HepG2 (cell line): ENCODE results near the gene TPM2. TPM values are rescaled to one million over a fixed set of nuclear protein-coding genes. Genes with fewer than 3 reads are reported as not detected.

ENCODE experiments used
- FOSL1 ChIP-seq: sonication (generic); formaldehyde crosslinking; IDR thresholded peaks from 2 replicates; pipeline ENCODE4 v1.9.0; 2021; ENCODE audit warnings: missing genetic modification reagents, borderline replicate concordance
- FOXA3 ChIP-seq: IDR thresholded peaks from 2 replicates; pipeline ENCODE4 v1.6.1; 2016; ENCODE audit warnings: missing genetic modification reagents, missing compliant biosample characterization
- FOXC1 ChIP-seq: sonication (generic); formaldehyde crosslinking; IDR thresholded peaks from 2 replicates; pipeline ENCODE4 v1.8.0; 2022; ENCODE audit warnings: mild to moderate bottlenecking, missing genetic modification reagents, borderline replicate concordance
- IRX3 ChIP-seq: sonication (generic); formaldehyde crosslinking; IDR thresholded peaks from 2 replicates; pipeline ENCODE4 v1.8.1; 2023; ENCODE audit warnings: mild to moderate bottlenecking, low read depth, missing genetic modification reagents, borderline replicate concordance
- PRDM15 ChIP-seq: sonication (generic); formaldehyde crosslinking; IDR thresholded peaks from 2 replicates; pipeline ENCODE4 v1.4.0; 2020; ENCODE audit warnings: missing genetic modification reagents
- RXRA ChIP-seq: sonication (generic); formaldehyde crosslinking; IDR thresholded peaks from 2 replicates; pipeline ENCODE4 v1.5.1; 2020; ENCODE audit warnings: missing genetic modification reagents
- SRSF4 ChIP-seq: fragments of 200-400 bp; formaldehyde crosslinking; IDR thresholded peaks from one replicate; pipeline ENCODE4 v1.6.1; 2018; ENCODE audit warnings: mild to moderate bottlenecking, low read depth, low read length, moderate library complexity; ENCODE audit not compliant: poor library complexity, severe bottlenecking
- TFAP4 ChIP-seq: sonication (generic); IDR thresholded peaks from 2 replicates; pipeline ENCODE4 v1.6.1; 2016; ENCODE audit warnings: low read depth, borderline replicate concordance
- TFE3 ChIP-seq: IDR thresholded peaks from 2 replicates; pipeline ENCODE4 v1.6.1; 2016
- polyA plus RNA-seq, 8 experiments: library from polyadenylated mRNA; depleted of rRNA in 3 of 8; stranded (reverse) in 7 of 8; unstranded in 1 of 8; fragments of >200 nt; fragmentation: Illumina TruSeq in 4 of 8; extraction: Trizol in 4 of 8; gene quantifications; 2 replicates each; pipeline versions ENCODE4 v1.2.1 to v1.2.3, GENCODE V29; 2011 to 2016; ENCODE audit warnings: low read depth in 4 of 8, missing spikeins in 1 of 8, mixed read lengths in 1 of 8; ENCODE audit not compliant: insufficient read depth in 1 of 8
- total RNA-seq, 5 experiments: library from RNA; depleted of rRNA; stranded (reverse); fragments of >200 nt; fragmentation: Illumina TruSeq; extraction: Trizol; gene quantifications; 2 replicates each; pipeline ENCODE4 v1.2.3, GENCODE V29; 2016; ENCODE audit warnings: low read depth in 1 of 5
- TF ChIP-seq, protein P1 (sequence below): sonication (generic); formaldehyde crosslinking; IDR thresholded peaks from 2 replicates; pipeline ENCODE4 v1.5.0; 2020; ENCODE audit warnings: mild to moderate bottlenecking, missing genetic modification reagents
- TF ChIP-seq, protein P2 (sequence below): IDR thresholded peaks from 2 replicates; pipeline ENCODE4 v1.4.0; 2020; ENCODE audit warnings: mild to moderate bottlenecking, missing genetic modification reagents

The TPM2 gene
- total and polyA plus RNA-seq, 2 of the 13 experiments (the other 11 are each of a cell fraction or from before 2014, with no cell fraction given), result 3.1 to 10.7 TPM

GRCh38 chr9:35732800-35733541 lies 43.2 kb upstream of the TPM2 start (continued):
- TF ChIP-seq PRDM15 (CRISPR knock-in tag) (no peak), FOXA3 (CRISPR knock-in tag) (no peak), TFAP4 (no peak), RXRA (CRISPR knock-in tag) (0 out of 2 replicates have a peak, but pooled peaks have one; percentile 3), IRX3 (no peak), FOSL1 (CRISPR knock-in tag) (no peak), SRSF4 (no peak), FOXC1 (CRISPR knock-in tag) (no peak; the same call in 1 of the 2 replicates), TFE3 (0 out of 2 replicates have a peak, but pooled peaks have one; percentile 17)
- TF ChIP-seq, protein P1, sequence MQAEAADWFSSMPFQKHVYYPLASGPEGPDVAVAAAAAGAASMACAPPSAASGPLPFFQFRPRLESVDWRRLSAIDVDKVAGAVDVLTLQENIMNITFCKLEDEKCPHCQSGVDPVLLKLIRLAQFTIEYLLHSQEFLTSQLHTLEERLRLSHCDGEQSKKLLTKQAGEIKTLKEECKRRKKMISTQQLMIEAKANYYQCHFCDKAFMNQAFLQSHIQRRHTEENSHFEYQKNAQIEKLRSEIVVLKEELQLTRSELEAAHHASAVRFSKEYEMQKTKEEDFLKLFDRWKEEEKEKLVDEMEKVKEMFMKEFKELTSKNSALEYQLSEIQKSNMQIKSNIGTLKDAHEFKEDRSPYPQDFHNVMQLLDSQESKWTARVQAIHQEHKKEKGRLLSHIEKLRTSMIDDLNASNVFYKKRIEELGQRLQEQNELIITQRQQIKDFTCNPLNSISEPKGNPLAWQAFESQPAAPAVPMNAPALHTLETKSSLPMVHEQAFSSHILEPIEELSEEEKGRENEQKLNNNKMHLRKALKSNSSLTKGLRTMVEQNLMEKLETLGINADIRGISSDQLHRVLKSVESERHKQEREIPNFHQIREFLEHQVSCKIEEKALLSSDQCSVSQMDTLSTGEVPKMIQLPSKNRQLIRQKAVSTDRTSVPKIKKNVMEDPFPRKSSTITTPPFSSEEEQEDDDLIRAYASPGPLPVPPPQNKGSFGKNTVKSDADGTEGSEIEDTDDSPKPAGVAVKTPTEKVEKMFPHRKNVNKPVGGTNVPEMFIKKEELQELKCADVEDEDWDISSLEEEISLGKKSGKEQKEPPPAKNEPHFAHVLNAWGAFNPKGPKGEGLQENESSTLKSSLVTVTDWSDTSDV (CRISPR knock-in tag), result no peak
- TF ChIP-seq, protein P2, sequence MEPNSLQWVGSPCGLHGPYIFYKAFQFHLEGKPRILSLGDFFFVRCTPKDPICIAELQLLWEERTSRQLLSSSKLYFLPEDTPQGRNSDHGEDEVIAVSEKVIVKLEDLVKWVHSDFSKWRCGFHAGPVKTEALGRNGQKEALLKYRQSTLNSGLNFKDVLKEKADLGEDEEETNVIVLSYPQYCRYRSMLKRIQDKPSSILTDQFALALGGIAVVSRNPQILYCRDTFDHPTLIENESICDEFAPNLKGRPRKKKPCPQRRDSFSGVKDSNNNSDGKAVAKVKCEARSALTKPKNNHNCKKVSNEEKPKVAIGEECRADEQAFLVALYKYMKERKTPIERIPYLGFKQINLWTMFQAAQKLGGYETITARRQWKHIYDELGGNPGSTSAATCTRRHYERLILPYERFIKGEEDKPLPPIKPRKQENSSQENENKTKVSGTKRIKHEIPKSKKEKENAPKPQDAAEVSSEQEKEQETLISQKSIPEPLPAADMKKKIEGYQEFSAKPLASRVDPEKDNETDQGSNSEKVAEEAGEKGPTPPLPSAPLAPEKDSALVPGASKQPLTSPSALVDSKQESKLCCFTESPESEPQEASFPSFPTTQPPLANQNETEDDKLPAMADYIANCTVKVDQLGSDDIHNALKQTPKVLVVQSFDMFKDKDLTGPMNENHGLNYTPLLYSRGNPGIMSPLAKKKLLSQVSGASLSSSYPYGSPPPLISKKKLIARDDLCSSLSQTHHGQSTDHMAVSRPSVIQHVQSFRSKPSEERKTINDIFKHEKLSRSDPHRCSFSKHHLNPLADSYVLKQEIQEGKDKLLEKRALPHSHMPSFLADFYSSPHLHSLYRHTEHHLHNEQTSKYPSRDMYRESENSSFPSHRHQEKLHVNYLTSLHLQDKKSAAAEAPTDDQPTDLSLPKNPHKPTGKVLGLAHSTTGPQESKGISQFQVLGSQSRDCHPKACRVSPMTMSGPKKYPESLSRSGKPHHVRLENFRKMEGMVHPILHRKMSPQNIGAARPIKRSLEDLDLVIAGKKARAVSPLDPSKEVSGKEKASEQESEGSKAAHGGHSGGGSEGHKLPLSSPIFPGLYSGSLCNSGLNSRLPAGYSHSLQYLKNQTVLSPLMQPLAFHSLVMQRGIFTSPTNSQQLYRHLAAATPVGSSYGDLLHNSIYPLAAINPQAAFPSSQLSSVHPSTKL, result no peak
